ENCODE measurements around the gene USP12.
"Not testable (repeated sequence)": the region's sequence is repeated elsewhere in the genome, so short reads cannot be mapped to it uniquely, and the experiment has no call there.

DNA sequence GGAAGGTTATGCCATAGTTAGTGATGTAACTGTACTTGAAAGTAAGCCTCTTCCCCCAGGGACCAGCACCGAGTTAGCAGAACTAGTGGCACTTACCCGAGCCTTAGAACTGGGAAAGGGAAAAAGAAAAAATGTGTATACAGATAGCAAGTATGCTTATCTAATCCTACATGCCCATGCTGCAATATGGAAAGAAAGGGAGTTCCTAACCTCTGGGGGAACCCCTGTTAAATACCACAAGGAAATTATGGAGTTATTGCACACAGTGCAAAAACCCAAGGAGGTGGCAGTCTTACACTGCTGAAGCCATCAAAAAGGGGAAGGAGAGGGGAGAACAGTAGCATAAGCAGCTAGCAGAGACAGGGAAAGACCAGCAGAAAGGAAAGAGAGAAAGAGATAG is 46.2 kb upstream of the USP12 start:
- not testable (repeated sequence) for TF ChIP-seq SUZ12 (IDR thresholded peaks at IDR 0.05); FOXA1 (IDR thresholded peaks at IDR 0.05); FOXM1 (IDR thresholded peaks at IDR 0.05; ENCODE audit: borderline replicate concordance)

Measured in HEK293T (cell line).